IMR-90 (cell line): ENCODE measurements around the gene DBH. TPM values are rescaled to one million over a fixed set of nuclear protein-coding genes. Genes with fewer than 3 reads are reported as not detected.

Experiments
- ATAC-seq: fragments of 200-7000 bp; cut with Tn5 transposase; 2 replicates; pipeline ENCODE4 v1.9.1; 2020; ENCODE audit warnings: low read depth, mild to moderate bottlenecking, moderate library complexity
- BruUV-seq: library from RNA; stranded (reverse); fragments of 400-500 nt; replicated peaks from 2 replicates; lab custom pipeline; 2021; lab: Mats Ljungman, UMichigan
- CTCF ChIA-PET: fragments of 300-600 bp; formaldehyde crosslinking; extraction: SDS; loops from one replicate; lab custom pipeline; 2021; ENCODE audit warnings: antibody characterized with exemption; lab: Yijun Ruan, JAX
- POLR2A ChIA-PET: fragments of 300-600 bp; sonication (Branson Sonifier 250); formaldehyde crosslinking; loops from one replicate; lab custom pipeline; 2022; ENCODE audit warnings: antibody characterized with exemption; ENCODE audit not compliant: unreplicated experiment; lab: Charles Lee
- DNase-seq: peaks from one replicate; pipeline ENCODE4 v3.0.0; 2013
- H2AFZ ChIP-seq: replicated peaks from 2 replicates; pipeline ENCODE3; 2013; ENCODE audit warnings: low read length, mild to moderate bottlenecking; ENCODE audit not compliant: poor library complexity
- H2AK5ac ChIP-seq: 2 replicates; pipeline ENCODE4 v1.6.1; 2013; ENCODE audit warnings: low read depth, low read length, inconsistent platforms
- H2AK9ac ChIP-seq: replicated peaks from 2 replicates; pipeline ENCODE3; 2013; ENCODE audit warnings: mild to moderate bottlenecking, low read depth, low read length, moderate library complexity; ENCODE audit not compliant: poor library complexity
- H2BK120ac ChIP-seq: 2 replicates; pipeline ENCODE4 v1.6.1; 2013; ENCODE audit warnings: low read depth, low read length, inconsistent platforms
- H2BK15ac ChIP-seq: 3 replicates; pipeline ENCODE4 v1.6.1; 2013; ENCODE audit warnings: low read depth, low read length, inconsistent platforms
- H2BK20ac ChIP-seq: 2 replicates; pipeline ENCODE4 v1.6.1; 2013; ENCODE audit warnings: low read depth, mild to moderate bottlenecking, inconsistent platforms, low read length, moderate library complexity
- H2BK5ac ChIP-seq: 2 replicates; pipeline ENCODE4 v1.6.1; 2013; ENCODE audit warnings: mild to moderate bottlenecking, low read depth, low read length, inconsistent platforms; ENCODE audit not compliant: poor library complexity, severe bottlenecking
- H3K14ac ChIP-seq: replicated peaks from 2 replicates; pipeline ENCODE4 v1.6.1; 2013; ENCODE audit warnings: low read depth, low read length, inconsistent platforms
- H3K18ac ChIP-seq: 2 replicates; pipeline ENCODE4 v1.6.1; 2013; ENCODE audit warnings: low read depth, low read length, control low read depth
- H3K23ac ChIP-seq: 2 replicates; pipeline ENCODE4 v1.6.1; 2013; ENCODE audit warnings: low read depth, low read length, inconsistent platforms
- H3K27ac ChIP-seq: 2 replicates; pipeline ENCODE4 v1.5.1; 2013; ENCODE audit warnings: mild to moderate bottlenecking, control low read depth, low read length; ENCODE audit not compliant: insufficient read depth
- H3K27me3 ChIP-seq: 2 replicates; pipeline ENCODE4 v1.6.1; 2013; ENCODE audit warnings: low read length; ENCODE audit not compliant: control insufficient read depth, insufficient read depth
- H3K36me3 ChIP-seq: 2 replicates; pipeline ENCODE4 v1.6.1; 2013; ENCODE audit warnings: low read length, mixed read lengths; ENCODE audit not compliant: control insufficient read depth, insufficient read depth
- H3K4ac ChIP-seq: 2 replicates; pipeline ENCODE4 v1.6.1; 2013; ENCODE audit warnings: low read depth, low read length, inconsistent platforms
- H3K4me1 ChIP-seq: 2 replicates; pipeline ENCODE4 v1.6.1; 2013; ENCODE audit warnings: low read length, mixed read lengths; ENCODE audit not compliant: control insufficient read depth, insufficient read depth
- H3K4me2 ChIP-seq: 2 replicates; pipeline ENCODE4 v1.6.1; 2013; ENCODE audit warnings: low read depth, mild to moderate bottlenecking, control low read depth, low read length, moderate library complexity
- H3K4me3 ChIP-seq: 2 replicates; pipeline ENCODE4 v1.5.1; 2013; ENCODE audit warnings: low read depth, mild to moderate bottlenecking, control low read depth, low read length, moderate library complexity; ENCODE audit not compliant: insufficient read depth
- H3K56ac ChIP-seq: 2 replicates; pipeline ENCODE4 v1.6.1; 2013; ENCODE audit warnings: low read length, inconsistent platforms; ENCODE audit not compliant: insufficient read depth; ENCODE audit errors: extremely low read depth
- H3K79me1 ChIP-seq, 2 experiments: 2 replicates each; pipeline ENCODE4 v1.6.1; 2013; ENCODE audit warnings: low read length in 2 of 2, inconsistent platforms in 1 of 2, low read depth in 1 of 2
- H3K9ac ChIP-seq: 2 replicates; pipeline ENCODE4 v1.6.1; 2013; ENCODE audit warnings: low read depth, low read length, control low read depth
- H3K9me1 ChIP-seq: 2 replicates; pipeline ENCODE4 v1.6.1; 2013; ENCODE audit warnings: low read length, inconsistent platforms; ENCODE audit not compliant: insufficient read depth
- H3K9me3 ChIP-seq: 2 replicates; pipeline ENCODE4 v1.6.1; 2013; ENCODE audit warnings: low read length; ENCODE audit not compliant: control insufficient read depth, insufficient read depth
- H4K20me1 ChIP-seq: 2 replicates; pipeline ENCODE4 v1.6.1; 2013; ENCODE audit warnings: low read length, inconsistent platforms; ENCODE audit not compliant: insufficient read depth
- H4K5ac ChIP-seq: 2 replicates; pipeline ENCODE4 v1.6.1; 2013; ENCODE audit warnings: mild to moderate bottlenecking, low read depth, low read length, control low read depth
- H4K8ac ChIP-seq, 2 experiments: 2 replicates each; pipeline ENCODE4 v1.6.1; 2013; ENCODE audit warnings: low read depth in 2 of 2, low read length in 2 of 2, control low read depth in 1 of 2, inconsistent platforms in 1 of 2
- H4K91ac ChIP-seq: 2 replicates; pipeline ENCODE4 v1.6.1; 2013; ENCODE audit warnings: low read depth, low read length, inconsistent platforms; ENCODE audit not compliant: insufficient read depth
- CHD1 ChIP-seq: IDR thresholded peaks from 2 replicates; pipeline ENCODE4 v1.6.1; 2012; ENCODE audit warnings: low read depth, low read length, improper control_type of control experiment
- MAZ ChIP-seq: IDR thresholded peaks from 2 replicates; pipeline ENCODE4 v1.6.1; 2012; ENCODE audit warnings: low read depth, mild to moderate bottlenecking, low read length, improper control_type of control experiment, moderate library complexity, borderline replicate concordance
- WGBS, 2 experiments: methylation state at CpG; one replicate each; pipeline versions ENCODE4 v1.1.5 to v1.1.7; 2013; ENCODE audit warnings: missing lambda C conversion rate in 2 of 2; ENCODE audit not compliant: insufficient read length in 1 of 2; ENCODE audit errors: extremely low coverage in 2 of 2; 5-methylcytosine and 5-hydroxymethylcytosine counted together
- dilution Hi-C: fragments of 300-500 bp; cut with HindIII; formaldehyde crosslinking; loops from one replicate; pipeline ENCODE4 v1.14.3; 2018; ENCODE audit warnings: low sequenced_read_pairs; ENCODE audit not compliant: unreplicated experiment
- in situ Hi-C: fragments of 300-500 bp; cut with MboI; formaldehyde crosslinking; loops from 3 replicates; pipeline ENCODE4 v1.14.3; 2019; ENCODE audit warnings: low sequenced_read_pairs, inconsistent platforms, mixed read lengths
- intact Hi-C: fragments of 100-400 bp; cut with micrococcal nuclease; formaldehyde crosslinking; loops from 2 replicates; pipeline ENCODE4 v1.10.0; 2022
- polyA plus RNA-seq, 3 experiments: library from polyadenylated mRNA; depleted of rRNA; stranded (reverse); fragments of >200 nt; gene quantifications; 2 replicates each; pipeline ENCODE4 v1.2.3, GENCODE V29; 2012; ENCODE audit warnings: low replicate concordance in 1 of 3
- total RNA-seq: library from RNA; depleted of rRNA; stranded (reverse); fragments of >200 nt; gene quantifications from 2 replicates; pipeline ENCODE4 v1.2.3, GENCODE V29; 2012

Gene DBH
- total and polyA plus RNA-seq, 2 of the 4 experiments (the other 2 are of a cell fraction) = not detected

DNA sequence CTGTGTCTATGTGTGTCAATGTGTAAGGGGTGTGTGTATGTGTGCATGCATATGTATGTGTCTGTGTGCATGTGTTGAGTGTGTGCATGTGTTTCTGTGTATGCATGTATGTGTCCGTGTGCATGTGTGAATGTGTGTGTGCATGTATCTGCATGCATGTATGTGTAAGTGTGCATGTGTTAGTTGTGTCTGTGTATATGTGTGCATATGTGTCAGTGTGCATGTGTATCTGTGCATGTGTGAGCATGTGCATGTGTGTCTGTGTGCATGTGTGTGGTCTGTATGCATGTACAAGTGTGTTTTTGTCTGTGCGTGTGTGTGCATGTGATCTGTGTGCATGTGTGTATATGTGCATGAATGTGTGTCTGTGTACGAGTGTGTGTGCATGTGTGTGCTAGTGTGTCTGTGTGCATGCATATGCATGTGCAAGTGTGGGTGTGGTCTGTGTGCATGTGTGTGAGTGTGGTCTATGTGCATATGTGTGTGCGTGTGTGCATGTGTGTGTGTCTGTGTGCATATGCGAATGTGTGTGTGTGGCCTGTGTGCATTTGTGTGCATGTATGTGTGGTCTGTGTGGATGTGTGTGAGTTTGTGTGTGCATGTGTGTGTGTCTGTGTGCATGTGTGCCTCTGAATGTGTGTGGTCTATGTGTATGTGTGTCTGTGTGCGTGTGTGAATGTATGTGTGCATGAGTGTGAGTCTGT is 36.5 kb upstream of the DBH start:
- Histone ChIP-seq H3K79me1 (no peaks in the 10 kb centered on the region), H2BK120ac (no peak overlapping the region), H3K9me1 (no peaks in the 10 kb centered on the region), H2AK5ac (no peak overlapping the region), H3K27me3 (peaks cover 31% of the 10 kb centered on the region), H2BK15ac (no peak overlapping the region), H3K4me1 (no peaks in the 10 kb centered on the region), H3K4me2 (no peak overlapping the region), H3K56ac (no peak overlapping the region), H3K4me3 (no peak overlapping the region), H4K91ac (no peak overlapping the region), H4K20me1 (no peaks in the 10 kb centered on the region), H2BK5ac (peak overlapping the region; percentile 55), H4K8ac (no peak overlapping the region), H2BK20ac (no peak overlapping the region), H3K18ac (no peak overlapping the region), H3K9me3 (peaks cover 20% of the 10 kb centered on the region), H3K9ac (no peak overlapping the region), H3K23ac (no peak overlapping the region), H3K4ac (no peak overlapping the region), H3K14ac (no peak overlapping the region), H2AFZ (no peak overlapping the region), H4K5ac (no peak overlapping the region), H3K36me3 (no peaks in the 10 kb centered on the region), H3K27ac (no peak overlapping the region), H2AK9ac (peak overlapping the region; percentile 16)
- POLR2A ChIA-PET = no interaction called here
- 92% methylated on average over 6 of the region's 6 CpGs; no CpG with 5 or more reads in 1 of the 2 experiments for WGBS, 2 experiments
- dilution Hi-C loops = no loop called here
- intact Hi-C loops = loop anchor here (10.0 kb wide), 1 partner anchor 125 kb away; no protein-coding TSS in a partner anchor
- no TSS peak for BruUV-seq
- no peak for TF ChIP-seq MAZ
- no peak for TF ChIP-seq CHD1
- DNase-seq (no peak), ATAC-seq (no peak)
- CTCF ChIA-PET = no interaction called here
- in situ Hi-C loops = no loop called here
